Measurements from ENCODE around the gene GALNT7.

Gene GALNT7

GRCh38 chr4:173330590-173330989 is 162.0 kb downstream of the GALNT7 start:
- no peak for DNase-seq (ENCODE audit: extremely low read depth, low read depth)
- no peak for TF ChIP-seq CTCF (IDR thresholded peaks at IDR 0.05; ENCODE audit: low read depth, low read length)

GRCh38 chr4:173332021-173332487 is 163.4 kb downstream of the GALNT7 start:
- TF ChIP-seq CTCF (IDR thresholded peaks at IDR 0.05; ENCODE audit: low read depth, low read length) = no peak
- DNase-seq (ENCODE audit: extremely low read depth, low read depth) = no peak

DNA sequence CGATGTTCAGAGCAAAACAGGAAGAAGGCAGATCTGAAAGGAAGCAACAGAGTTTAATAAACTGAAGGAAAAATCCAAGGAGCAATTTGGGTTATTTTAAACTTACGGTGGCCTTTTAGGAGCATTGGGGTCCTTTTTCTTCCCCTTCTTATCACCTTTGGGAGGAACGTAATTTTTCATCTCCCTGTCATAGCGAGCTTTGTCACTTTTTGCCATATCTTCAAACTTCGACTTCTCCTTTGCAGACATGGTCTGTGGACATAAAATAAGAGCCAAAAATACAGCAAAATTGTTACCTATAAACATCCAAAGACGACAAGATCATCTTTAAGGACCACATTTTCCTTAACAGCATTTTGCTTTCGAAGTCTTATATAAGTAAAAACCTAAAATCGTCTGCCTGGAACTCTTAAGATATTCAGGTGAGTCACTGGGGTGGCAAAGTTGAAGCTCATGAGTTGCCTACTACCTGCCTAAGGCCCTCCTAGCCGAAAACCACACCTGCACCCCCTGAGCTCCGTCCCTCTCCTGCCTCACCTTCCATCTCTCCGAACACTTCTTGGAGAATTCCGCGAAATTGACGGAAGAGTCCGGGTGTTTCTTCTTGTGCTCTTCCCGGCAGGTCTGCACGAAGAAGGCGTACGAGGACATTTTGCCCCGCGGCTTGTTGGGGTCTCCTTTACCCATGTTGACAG is 164.5 kb downstream of the GALNT7 start:
- TF ChIP-seq CTCF (IDR thresholded peaks at IDR 0.05; ENCODE audit: low read depth, low read length) = no peak
- DNase-seq (ENCODE audit: extremely low read depth, low read depth) = no peak

DNA sequence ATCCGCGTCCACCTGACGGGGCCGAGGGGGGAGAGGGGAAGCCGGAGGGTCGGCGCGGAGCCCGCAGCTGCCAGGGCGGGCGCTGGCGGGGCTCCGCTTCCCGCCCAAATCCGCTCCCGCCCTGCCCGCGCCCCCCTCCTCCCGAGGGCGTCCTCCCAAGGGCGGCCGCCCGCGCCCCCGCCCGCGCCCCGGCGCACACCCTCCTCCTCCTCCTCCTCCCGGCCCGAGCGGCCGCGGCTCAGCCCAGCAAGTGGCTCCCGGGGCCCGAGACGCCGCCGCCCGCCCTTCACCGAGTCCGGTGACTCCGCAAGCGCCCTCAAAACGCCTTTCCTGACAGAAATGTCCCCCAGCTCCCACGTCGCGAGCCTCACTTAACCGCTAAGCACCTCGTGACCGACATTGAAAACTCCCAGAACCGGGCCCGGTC is 165.1 kb downstream of the GALNT7 start:
- no peak for TF ChIP-seq CTCF (IDR thresholded peaks at IDR 0.05; ENCODE audit: low read depth, low read length)
- no peak for DNase-seq (ENCODE audit: extremely low read depth, low read depth)

- peak; percentile 100 for DNase-seq (ENCODE audit: extremely low read depth, low read depth)
- TF ChIP-seq CTCF (IDR thresholded peaks at IDR 0.05; ENCODE audit: low read depth, low read length) = no peak
Measured at GRCh38 chr4:173334085-173334890, 165.7 kb downstream of the GALNT7 start, which contains the start of gene HMGB2. Gene HMGB2 (minus strand): TSS chr4:173334358. CDS start chr4:173333649, 709 bp downstream.

DNA sequence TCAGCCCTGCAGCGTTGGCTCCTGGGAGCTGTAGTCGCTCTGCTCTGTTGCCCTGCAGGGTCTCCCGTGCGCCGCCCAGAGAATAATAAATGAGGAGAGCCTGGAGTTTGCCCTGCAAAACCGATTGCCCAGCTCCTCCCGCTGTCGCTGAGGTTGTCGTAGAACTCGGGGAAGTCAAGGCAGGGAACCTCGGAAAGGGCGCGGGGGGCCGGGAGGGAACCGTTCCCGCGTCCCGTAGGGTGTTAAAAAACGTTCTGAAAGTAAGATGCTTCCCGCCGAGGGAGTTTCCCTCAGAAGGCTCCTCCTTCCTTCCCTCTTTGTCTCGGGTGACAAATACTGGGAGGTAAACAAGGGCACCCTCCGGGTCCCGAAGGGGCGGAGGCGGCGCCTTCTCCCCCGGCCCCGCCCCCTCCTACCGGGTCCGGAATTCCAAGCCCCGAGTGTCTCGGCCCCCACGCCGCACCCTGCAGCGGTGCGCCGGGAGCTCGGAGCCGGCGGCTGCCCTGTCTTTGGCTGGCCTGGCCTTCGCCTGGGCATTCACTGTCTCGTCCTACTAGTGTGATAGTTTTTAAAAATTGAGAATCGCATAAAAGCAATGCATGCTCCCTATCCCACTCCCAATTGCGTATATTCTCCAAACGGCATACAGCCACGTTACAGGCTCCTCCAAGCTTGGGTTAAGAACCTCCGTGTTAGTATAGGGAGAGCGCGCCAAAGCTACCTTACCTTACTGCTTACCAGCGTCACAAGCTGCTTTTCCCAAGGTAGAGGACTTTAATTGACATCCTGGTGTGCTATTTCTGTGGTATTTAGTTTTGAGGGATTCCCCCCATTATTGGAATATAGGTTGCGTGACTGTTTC is 166.5 kb downstream of the GALNT7 start:
- TF ChIP-seq CTCF (IDR thresholded peaks at IDR 0.05; ENCODE audit: low read depth, low read length) = no peak
- no peak for DNase-seq (ENCODE audit: extremely low read depth, low read depth)
